Activated T-cell treated with anti-CD3 and anti-CD28 coated beads, Interleukin-2, amount 50 U/mL, for 48 hours (primary cell): Measurements from ENCODE around the gene RALGPS2.

Source experiments
- DNase-seq, 2 experiments: peaks; one replicate each; pipeline ENCODE4 v3.0.0-alpha.2; 2020

RALGPS2 gene

DNA sequence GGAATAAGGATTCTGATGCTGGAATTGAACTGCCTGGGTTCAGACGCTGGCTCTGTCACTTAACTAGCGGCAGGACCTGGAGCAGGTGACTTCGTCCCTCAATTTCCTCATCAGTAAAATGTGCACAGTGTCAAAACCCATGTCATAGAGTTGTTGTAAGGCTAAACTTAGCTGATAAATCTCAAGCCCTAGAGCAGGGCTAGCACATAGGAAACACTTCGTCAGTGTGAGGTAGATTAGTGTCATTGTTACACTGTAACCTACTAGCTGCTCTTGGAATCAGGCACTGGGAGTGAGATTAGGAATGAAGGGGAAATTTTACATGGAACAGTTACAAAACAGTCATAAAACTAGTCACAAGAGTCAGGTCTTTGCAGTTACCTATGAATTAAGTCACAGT, 202.0 kb downstream of the RALGPS2 start:
- no peak for DNase-seq

DNA sequence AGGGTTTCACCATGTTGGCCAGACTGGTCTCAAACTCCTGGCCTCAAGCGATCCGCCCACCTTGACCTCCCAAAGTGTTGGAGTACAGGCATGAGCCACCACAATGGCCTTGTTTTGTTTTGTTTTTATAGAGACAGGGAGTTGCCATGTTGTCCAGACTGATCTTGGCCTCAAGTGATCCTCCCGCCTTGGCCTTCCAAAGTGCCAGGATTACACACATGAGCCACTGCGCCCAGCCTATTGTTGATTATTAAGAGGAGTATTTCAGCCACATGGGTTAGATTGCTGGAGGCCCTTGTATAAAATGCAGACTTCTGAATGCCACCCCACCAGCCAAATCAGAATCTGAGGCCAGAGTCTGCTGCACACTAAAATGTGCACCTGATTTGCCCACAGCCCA, 203.0 kb downstream of the RALGPS2 start:
- no peak for DNase-seq

DNA sequence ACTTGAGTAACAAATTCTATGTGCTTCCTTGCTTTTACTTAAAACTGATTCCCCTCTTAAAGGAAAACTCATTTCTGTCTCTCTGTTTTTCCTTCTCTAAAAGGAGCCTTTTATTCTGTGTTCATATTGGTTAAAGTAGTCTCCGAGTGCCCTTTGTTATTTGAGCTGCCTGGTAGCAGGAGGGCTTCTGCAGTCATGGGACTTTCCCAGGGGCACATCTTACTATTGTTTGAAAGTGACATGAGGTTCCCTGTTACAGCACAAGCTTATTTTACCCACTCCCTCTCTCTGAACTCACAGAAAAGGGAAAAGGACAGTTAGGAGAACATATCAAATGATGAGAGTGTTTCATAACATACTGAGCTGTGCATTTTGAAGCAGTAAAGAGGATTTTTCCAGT, 203.9 kb downstream of the RALGPS2 start:
- no peak for DNase-seq

DNA sequence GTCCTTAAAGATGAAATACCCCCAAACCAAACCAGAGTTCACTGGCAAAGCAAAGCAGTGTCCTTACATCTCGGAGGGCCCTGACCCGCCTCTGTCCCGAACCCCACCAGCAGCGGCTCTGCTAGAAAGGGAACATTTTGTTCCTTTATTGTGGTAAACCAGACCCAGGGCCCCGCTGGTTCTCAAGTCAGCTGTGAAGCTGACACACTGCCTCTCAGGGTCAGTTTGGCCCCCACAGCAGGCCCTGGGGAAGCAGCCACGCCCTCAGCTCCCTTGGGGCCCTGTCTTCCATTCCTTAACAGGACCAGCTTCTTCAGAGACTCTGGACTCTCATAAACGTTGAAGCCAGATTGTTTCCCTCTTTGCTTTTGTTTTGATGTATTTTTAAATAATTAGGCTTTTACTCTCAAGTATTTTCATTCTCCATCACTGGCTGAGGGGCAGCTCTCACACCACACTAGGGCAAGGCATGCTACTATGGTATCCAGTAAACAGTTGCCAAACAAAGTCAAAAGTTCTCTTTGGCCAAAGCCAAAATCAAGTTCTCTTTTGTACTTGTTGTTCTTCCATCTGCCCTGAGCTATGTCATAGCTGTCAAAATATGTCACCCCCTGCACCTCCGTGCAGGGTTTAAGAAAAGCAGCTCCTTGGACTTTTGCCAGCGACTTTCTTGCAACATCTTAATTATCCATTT, 207.0 kb downstream of the RALGPS2 start:
- no peak for DNase-seq

DNA sequence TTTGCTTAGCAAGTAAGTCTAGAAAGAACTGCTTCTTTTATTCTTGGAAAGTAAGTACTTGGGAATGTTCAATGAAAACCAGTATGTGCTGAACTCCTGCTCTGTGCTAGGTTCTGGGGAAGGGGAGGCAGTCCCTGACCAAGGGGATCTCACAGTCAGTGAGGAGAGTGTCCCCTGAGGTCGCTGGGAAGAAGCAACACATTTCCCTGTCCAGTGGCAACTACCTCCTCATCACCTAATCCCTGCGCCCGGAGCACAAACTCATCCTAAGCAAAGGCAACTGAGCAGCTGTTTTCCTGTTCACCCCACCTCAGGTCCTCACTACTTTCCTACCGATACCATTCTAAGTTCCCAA, 207.5 kb downstream of the RALGPS2 start:
- no peak for DNase-seq

DNA sequence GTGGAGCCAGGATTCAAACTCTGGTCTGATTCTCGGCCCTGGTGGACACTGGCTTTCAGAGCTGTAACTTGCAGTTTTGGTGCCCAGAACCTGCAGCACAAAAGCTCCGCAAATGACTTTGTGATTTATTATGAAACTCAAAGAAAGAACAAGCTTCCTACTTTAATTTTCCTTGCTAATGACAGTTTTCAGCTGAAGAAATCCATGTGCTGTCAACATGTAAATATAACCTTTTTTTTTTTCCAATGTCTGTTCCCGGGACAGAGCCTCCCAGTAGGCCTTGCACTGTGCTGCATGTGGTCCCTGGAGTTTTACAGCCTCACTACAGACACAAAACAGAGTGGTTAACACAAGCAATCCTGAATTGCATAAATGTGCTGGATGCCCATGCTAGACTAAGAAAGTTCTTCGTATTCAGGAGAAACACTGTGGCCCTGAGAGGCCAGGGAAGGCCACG, 208.1 kb downstream of the RALGPS2 start:
- no peak for DNase-seq

DNA sequence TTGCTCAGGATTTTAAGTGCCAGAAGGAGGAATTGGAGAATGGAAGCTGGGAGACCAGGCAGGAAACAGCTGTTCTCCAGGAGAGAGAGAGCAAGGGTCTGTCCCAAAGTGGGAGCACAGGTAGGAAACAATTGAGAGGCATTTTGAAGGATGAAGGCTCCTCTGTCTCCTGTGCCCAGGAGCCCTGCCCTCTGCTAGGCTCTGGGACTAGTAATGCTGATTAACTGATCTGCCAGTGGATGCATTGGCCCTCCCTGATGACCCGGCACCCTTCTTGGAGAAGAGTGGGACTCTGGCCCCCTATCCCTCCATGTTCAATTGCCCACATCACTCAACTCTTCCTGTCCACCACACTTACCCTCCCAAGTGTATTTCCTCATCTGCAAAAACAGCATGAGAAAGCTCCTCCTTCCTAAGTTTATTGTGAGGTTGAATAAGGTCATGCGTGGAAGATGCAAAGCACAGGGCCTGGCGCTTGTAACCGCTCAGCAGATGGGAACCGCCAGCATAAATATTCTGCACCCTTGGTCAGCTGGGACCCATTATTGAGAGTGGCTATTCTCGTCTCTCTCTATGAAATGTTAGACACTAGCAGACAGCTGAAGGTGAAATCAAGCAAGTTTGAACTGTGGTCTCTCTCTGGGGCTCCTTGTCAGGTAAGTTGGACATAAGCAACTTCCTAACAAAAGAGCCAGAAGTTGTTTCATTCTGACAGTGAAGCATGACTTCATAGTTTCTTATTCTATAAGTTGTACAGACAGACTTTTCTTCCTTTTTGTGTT, 208.9 kb downstream of the RALGPS2 start:
- no peak for DNase-seq

DNA sequence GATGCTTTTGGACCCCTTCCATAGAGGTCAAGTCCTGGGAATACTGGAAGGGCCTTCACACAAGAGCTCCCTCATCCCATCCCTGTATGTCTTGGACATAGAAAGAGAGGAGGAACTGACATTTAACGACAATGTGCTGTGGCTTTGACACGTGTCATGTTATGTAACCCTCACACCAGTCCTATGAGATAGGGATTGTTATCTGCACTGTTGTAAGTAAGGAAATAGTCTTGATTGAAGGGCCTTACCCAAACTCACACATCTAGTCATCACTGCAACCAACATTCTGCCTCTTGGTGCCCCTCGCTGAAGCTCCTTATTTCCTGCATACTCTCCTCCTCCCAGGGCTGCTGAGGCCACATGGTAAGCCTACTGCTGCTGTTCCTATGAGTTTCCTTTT, 209.5 kb downstream of the RALGPS2 start:
- no peak for DNase-seq

DNA sequence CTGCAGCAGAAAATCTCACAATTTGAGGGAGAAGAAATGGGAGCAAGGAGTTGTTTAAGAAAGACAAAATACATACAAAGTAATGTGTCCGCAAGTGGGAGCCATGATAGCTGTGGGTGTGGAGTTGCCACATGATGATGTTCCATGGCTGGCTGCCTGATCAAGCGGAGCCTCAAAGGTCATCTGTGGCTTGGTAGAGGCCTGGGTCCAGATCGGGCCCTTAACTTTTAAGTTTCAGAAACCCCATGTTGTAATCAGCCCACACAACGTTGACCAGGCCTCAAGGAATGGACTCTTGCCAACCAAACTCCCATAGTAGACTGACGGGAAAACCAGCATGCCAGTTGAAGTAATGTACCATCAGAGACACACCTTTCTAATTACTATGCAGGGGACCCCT, 210.6 kb downstream of the RALGPS2 start:
- DNase-seq = no peak

DNA sequence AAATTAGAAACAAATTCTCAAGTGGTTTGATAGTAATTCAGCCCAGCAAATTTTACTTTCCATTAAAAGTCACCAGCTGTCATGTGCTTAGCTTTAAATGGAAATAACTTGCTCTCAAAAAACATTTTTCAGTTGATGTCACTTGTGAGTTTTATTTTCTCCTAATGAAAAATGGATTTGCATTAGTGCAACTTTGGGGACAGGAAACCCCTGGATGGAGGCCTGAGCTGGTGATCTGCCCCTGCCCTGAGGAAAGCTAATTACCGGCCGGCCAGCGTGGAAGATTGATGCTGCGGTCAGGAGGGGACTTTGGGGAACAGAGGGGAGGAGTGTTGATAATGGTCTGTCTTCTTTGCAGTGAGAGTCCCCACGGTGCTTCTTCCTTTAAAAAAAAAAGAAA, 212.7 kb downstream of the RALGPS2 start:
- no peak for DNase-seq

DNA sequence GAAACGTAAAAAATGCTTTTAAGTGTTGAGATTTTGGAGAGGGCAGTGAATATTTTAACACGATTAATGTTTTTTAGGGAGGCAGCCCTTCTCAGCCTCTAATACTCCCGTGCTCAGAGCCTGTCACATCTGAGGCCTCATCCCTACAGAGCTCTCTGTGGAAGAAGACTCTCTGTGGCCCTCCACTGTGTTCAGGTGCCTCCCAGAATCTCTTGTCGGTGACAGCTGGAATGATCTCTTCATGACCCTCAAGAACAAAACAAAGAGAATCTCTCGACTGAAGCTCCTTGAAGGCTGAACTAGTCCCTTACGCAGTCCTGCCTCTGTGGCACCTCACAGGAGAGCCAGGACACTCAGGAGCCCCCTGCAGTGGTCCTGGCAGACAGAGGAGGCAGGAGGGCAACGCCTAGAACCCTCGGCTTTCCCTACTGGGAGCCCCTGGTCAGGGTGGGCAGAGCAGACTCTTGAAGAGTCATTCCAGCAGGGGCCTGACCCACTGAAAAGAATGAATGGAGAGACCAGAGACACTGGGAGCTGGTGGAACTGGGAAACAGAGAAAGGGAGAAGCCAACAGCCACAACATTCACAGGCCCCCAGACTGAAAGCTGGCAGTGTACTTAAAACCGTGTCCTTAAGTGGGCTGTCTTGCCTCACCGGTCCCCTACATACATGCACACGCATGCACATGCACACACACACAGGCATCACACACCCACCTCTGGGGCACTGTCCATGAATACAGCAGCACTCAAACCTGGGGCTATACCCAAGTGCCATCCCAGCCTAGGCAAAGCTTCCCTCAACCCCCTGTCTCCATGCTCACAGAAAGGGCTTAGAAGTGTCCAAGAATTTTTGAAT, 213.3 kb downstream of the RALGPS2 start:
- no peak for DNase-seq

DNA sequence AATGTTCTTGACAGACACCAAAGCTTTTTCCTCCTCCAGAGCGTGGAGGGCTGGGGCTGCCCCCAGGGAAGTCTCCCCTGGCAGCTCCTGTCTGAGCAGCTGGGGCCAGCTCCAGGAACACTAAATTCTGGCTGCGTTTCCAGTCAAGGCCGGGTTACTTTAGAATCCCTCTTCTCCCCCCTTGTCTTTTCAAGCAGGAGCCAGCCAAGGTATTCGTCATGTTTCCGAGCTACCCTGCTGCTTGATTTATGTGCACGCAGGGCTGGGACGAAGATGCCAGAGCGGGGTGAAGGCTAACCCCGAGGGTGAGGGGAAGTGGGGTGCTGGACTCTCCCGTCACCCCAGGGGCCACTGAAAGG, 213.9 kb downstream of the RALGPS2 start:
- no peak for DNase-seq

DNA sequence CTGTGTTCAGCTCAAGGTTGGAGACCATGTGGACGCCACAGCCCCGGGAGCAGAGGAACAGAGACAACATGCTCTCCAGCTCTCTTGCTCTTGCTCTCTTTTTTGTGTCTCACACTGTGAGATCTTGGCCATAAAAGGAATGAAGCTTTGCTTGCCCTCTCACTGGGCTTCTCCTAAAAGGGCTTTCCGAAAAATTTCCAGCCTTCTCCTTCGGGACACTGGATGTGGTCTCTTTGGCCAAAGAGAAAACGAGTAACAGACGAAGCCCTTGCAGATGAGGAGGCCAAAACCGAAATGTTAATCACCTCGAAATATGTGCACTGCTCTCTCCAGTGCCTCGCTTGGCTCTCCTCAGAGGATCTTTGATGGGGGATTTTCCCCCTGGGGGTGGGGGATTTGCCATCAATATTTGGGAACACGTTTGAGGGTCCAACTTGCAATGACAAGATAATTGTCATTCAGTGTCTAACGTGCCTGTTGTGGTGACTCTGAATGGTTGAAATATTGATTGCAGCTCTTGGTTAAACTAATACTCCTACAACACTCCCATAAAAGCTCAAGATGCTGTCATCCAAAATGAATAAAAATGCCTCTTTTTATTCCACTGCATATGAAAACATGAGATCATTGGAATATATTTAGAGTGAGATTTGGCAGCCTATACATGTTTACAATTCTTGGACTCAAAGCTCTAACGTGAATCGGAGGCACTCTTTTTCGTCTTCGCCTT, 214.5 kb downstream of the RALGPS2 start:
- no peak for DNase-seq

DNA sequence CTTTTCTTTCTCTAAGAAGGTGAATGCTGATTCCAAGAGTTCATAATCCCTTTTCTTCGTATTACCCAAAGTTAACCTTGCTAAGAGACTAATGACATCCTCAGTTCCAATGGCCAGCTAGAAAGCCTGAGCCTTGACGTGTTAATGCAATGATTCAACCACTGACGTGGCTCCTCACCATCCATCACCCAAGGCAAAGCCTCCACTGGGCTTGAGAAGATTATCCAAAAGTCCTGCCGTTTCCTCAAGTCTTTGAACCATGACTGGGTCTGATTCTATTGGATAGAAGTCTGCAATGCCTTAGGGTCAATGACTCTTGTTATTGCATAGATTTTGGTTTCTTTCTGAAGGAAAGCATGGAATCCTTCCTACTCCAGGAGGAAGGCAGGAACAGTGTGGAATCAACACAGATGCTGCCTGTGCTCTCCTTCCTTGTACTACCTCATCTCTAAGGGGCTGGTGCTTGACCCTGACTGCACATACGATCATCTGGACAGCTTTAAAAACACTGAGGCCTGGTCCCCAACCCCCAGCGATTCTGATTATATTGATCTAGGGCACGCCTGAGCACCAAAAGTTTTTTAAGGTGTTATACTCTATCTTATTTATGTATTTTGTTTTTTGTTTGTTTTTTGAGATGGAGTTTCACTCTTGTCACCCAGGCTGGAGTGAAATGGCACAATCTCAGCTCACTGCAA, 215.2 kb downstream of the RALGPS2 start:
- DNase-seq = no peak

DNA sequence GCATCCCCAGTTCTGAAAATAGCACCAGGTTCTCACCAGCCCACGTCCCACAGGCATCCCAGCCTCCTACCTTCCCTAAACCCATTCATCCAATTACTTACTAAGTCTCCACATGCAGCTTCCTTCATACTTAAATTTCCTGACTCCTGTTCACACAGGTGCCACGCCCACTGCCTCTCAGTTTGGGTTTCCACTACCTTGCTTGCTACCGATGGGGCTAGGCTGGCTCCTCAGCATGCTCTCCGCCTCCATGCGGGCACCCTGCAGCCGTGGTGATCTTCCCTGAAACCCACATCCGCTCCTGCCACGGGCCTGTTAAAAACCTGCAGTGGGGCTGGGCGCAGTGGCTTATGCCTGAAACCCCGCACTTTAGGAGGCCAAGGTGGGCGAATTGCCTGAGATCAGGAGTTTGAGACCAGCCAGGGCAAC, 216.2 kb downstream of the RALGPS2 start:
- no peak for DNase-seq

DNA sequence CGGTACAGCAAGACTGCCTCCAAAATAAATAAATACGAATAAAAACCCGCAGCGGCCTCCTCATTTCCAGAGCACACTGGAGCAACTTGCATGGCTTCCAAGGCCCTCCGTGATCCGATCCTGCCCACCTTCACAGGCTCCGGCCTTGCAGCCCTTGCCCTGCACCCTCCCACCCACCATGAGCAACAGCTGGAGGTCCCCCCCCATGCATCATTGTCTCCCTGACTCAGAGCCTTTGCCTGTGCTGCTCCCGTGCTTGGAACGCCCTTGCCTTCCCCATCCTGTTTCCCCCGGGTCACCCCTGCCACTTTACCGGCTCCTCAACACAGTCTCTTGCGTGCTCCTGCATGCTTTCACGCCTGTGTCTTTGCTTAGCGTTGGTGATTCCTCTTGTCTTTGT, 216.8 kb downstream of the RALGPS2 start:
- no peak for DNase-seq

DNA sequence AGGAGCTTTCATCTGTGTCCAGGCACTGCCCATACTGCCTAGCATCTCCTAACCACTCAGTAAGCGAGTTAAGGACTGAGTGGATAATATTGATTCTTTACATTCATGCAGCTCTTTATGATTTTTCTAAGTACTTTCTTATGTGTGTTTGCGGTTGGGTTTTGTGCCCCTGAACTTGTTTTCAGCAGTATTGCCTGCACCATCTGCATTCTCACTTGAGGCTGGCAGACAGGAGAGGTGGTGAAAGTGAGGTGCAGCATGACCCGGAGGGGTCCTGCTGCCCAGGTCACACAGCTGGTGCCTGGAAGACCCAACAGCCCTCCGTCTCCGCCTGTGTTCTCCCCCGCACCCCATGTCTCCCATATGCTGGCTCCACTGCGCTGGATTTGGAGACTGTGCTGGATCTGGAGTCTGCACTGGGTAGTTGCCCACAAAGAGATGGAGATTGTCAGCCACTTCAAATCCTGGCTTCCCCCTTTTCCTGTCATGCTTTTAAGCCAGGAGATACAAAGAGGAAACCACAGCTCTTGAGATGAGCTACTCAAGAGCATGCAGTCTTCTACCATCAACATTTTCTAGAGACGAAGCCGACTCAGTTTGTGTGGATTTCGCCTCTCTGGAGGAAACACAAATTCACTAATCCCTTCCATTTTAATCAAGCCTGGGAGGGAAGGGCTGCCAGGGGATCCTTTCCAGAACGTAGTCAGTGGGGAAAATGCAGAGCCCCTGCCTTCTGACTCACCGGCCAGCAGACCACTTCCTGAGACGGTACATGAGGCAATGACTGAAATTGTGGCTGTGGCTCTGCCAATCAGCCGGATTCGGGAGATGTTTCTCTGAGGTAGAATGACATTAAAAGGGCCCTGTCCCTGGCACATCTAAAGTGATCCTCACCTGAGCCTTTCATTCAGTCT, 217.5 kb downstream of the RALGPS2 start:
- DNase-seq = peak in 1 of 2 experiments; percentile 24

DNA sequence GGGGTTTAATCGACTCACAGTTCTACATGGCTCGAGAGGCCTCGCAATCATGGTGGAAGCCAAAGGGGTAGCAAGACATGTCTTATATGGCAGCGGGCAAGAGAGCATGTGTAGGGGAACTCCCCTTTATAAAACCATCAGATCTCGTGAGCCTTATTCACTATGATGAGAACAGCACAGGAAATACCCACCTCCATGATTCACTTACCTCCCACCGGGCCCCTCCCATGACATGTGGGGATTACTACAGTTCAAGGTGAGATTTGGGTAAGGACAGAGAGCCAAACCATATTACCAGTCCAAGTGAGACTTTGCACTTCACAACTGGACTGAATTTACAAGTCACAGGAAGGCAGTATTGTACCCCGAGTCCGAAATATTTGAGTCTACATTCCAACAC, 219.7 kb downstream of the RALGPS2 start:
- no peak for DNase-seq

DNA sequence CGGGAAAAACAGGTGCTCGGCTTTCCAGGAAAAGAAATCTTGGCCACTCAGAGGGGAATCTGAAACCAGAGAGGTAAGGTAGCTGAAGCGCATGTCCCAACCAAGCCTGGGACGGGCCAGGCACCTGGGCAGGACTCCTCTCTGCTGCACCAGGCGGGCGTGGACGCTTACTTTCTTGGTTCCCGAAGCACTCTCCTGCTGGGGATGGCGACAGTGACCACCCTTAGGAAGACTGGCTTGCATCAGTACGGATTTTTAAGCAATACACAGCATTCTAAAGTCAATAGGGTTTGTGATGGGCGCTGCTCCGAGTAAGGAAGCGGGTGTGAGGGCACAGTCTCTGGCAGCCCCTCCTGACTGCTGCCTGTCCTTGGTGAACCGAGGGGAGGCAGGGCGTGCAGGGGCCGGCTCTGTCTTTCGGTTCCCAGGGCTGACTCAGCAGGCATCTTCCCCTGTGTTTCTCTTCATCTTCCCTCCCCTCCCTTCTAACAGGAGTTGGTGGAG, 220.8 kb downstream of the RALGPS2 start:
- DNase-seq = no peak

DNA sequence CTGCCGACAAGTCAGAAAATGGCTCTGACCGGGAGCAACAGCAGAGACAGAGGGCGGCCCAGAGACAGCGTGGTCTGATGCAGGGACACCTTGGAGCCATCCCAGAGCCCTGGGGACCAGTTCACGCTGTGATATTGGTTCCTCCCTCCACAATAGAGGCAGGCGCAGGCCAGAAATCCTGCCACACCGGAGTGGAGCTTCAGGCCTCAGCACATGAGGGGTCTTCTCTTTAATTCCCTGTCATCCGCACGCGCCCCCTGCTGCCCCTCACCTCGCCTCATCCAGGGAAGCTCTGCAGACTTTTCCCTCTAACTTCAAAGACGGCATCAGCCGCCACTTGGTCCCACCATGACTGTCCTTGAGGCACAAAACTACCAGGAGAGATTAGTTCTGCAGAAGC, 221.4 kb downstream of the RALGPS2 start:
- no peak for DNase-seq
